SU-DHL-6 (cell line): ENCODE data around the gene SLC26A2.

Source experiments
- EZH2phosphoT487 ChIP-seq: fragments of 200-600 bp; sonication (generic), shearing (Covaris generic); conservative IDR thresholded peaks from 2 replicates; pipeline ENCODE4 v1.6.1; 2018; ENCODE audit warnings: mild to moderate bottlenecking, antibody characterized with exemption, low read length, moderate library complexity, mixed read lengths
- TF ChIP-seq, protein P1 (sequence below): fragments of 200-600 bp; sonication (generic); IDR thresholded peaks from one replicate; pipeline ENCODE4 v1.5.1; 2017; ENCODE audit warnings: antibody characterized with exemption, mild to moderate bottlenecking, low read length, moderate library complexity; ENCODE audit not compliant: insufficient read depth, poor library complexity, severe bottlenecking

DNA sequence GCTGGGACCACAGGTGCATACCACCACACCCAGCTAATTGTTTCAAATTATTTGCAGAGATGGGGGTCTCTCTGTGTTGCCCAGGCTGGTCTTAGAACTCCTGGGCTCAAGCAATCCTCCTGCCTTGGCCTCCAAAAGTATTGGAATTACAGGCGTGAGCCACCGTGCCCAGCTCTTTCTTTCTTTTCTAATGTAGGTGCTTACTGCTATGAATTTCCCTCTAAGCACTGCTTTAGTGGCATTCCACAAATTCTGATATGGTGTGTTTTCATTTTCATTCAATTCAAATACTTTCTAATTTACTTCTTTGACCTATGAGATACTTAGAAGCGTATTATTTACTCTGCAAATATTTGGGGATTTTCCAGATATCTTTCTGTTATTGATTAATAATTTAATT, 54.9 kb downstream of the SLC26A2 start:
- TF ChIP-seq EZH2phosphoT487: no peak
- TF ChIP-seq, protein P1, sequence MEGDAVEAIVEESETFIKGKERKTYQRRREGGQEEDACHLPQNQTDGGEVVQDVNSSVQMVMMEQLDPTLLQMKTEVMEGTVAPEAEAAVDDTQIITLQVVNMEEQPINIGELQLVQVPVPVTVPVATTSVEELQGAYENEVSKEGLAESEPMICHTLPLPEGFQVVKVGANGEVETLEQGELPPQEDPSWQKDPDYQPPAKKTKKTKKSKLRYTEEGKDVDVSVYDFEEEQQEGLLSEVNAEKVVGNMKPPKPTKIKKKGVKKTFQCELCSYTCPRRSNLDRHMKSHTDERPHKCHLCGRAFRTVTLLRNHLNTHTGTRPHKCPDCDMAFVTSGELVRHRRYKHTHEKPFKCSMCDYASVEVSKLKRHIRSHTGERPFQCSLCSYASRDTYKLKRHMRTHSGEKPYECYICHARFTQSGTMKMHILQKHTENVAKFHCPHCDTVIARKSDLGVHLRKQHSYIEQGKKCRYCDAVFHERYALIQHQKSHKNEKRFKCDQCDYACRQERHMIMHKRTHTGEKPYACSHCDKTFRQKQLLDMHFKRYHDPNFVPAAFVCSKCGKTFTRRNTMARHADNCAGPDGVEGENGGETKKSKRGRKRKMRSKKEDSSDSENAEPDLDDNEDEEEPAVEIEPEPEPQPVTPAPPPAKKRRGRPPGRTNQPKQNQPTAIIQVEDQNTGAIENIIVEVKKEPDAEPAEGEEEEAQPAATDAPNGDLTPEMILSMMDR: no peak
